ENCODE measurements around the gene HMGN2.

The HMGN2 gene

GRCh38 chr1:26477446-26478152 is 5.4 kb downstream of the HMGN2 start:
- Histone ChIP-seq H3K36me3 (ENCODE audit: control insufficient read depth, insufficient read depth, low read length) (peaks cover 42% of the 10 kb centered on the region), H3K4me1 (ENCODE audit: control insufficient read depth, insufficient read depth, low read length, poor library complexity, severe bottlenecking) (peaks cover 22% of the 10 kb centered on the region), H3K4me3 (ENCODE audit: extremely low read depth, insufficient read depth, low read length, poor library complexity, severe bottlenecking) (no peak overlapping the region), H3K9me3 (ENCODE audit: control insufficient read depth, low read length) (no peaks in the 10 kb centered on the region), H3K27ac (ENCODE audit: low read depth, low read length, severe bottlenecking) (no peak overlapping the region)
- 78 to 86% methylated on average over 4 of the region's 8 CpGs for WGBS, 2 experiments (ENCODE audit: insufficient coverage in 2 of 2)

DNA sequence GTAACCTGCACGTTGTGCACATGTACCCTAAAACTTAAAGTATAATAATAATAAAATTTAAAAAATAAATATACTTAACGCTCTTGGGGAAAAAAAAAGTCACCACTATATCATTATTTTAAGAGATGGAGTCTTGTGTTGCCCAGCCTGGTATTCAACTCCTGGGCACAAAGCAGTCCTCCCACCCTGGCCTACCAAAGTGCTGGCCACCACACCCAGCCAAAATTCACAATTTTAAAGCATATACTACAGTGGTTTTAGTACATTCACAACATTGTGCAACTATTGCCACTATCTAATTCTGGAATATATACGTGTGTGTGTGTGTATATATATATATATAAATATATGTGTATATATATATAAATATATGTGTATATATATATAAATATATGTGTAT is 5.9 kb downstream of the HMGN2 start:
- H3K27ac ChIP-seq (ENCODE audit: low read depth, low read length, severe bottlenecking): no peak overlapping the region
- peaks cover 41% of the 10 kb centered on the region for H3K36me3 ChIP-seq (ENCODE audit: control insufficient read depth, insufficient read depth, low read length)
- peaks cover 27% of the 10 kb centered on the region for H3K4me1 ChIP-seq (ENCODE audit: control insufficient read depth, insufficient read depth, low read length, poor library complexity, severe bottlenecking)
- H3K9me3 ChIP-seq (ENCODE audit: control insufficient read depth, low read length): no peaks in the 10 kb centered on the region
- whole genome bisulfite sequencing, 2 experiments (ENCODE audit: insufficient coverage in 2 of 2): no CpG with 5 or more reads among the region's 3 CpGs
- H3K4me3 ChIP-seq (ENCODE audit: extremely low read depth, insufficient read depth, low read length, poor library complexity, severe bottlenecking): no peak overlapping the region

DNA sequence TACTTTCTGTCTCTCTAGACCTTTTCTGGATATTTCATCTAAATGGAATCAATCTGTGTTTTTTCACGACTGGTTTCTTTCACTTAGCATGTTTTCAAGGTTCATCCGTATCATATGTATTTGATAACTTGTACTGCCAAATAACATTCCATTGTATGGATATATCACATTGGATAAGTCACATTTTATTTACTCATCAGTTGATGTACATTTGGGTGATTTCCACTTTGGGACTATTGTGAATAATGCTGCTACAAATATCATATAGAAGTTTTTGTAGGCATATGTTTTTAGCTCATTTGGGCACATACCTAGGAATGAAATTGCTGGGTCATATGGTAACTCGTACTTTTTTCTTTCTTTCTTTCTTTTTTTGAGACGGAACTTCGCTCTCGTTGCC is 6.7 kb downstream of the HMGN2 start:
- no peak overlapping the region for H3K27ac ChIP-seq (ENCODE audit: low read depth, low read length, severe bottlenecking)
- peaks cover 33% of the 10 kb centered on the region for H3K36me3 ChIP-seq (ENCODE audit: control insufficient read depth, insufficient read depth, low read length)
- WGBS, 2 experiments (ENCODE audit: insufficient coverage in 2 of 2): 87 to 98% methylated on average over 4 of the region's 6 CpGs
- peaks cover 25% of the 10 kb centered on the region for H3K4me1 ChIP-seq (ENCODE audit: control insufficient read depth, insufficient read depth, low read length, poor library complexity, severe bottlenecking)
- no peaks in the 10 kb centered on the region for H3K9me3 ChIP-seq (ENCODE audit: control insufficient read depth, low read length)
- H3K4me3 ChIP-seq (ENCODE audit: extremely low read depth, insufficient read depth, low read length, poor library complexity, severe bottlenecking): no peak overlapping the region

DNA sequence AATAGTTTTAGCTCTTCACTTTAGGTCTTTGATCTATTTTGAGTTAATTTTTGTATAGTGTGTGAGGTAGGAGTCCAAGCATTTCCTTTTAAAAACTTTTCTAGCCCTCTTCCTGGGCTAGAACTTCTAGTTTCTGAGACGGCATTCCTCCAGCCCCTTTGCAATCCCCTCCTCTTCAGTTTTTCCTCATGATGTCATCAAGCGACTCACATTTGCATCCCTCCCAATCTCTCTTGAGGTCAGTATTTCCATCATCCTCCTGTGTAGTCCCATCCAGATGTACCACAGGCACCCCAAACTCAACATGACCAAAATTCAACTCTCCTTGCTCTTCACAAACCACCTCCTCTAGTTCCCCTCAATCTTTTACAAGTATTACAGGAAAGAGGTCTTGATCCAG is 10.7 kb downstream of the HMGN2 start:
- 65 to 76% methylated on average over 2 of the region's 2 CpGs for WGBS, 2 experiments (ENCODE audit: insufficient coverage in 2 of 2)
- no peaks in the 10 kb centered on the region for H3K36me3 ChIP-seq (ENCODE audit: control insufficient read depth, insufficient read depth, low read length)
- peaks cover 16% of the 10 kb centered on the region for H3K4me1 ChIP-seq (ENCODE audit: control insufficient read depth, insufficient read depth, low read length, poor library complexity, severe bottlenecking)
- H3K9me3 ChIP-seq (ENCODE audit: control insufficient read depth, low read length): no peaks in the 10 kb centered on the region
- peak overlapping the region; percentile 77 for H3K27ac ChIP-seq (ENCODE audit: low read depth, low read length, severe bottlenecking)
- H3K4me3 ChIP-seq (ENCODE audit: extremely low read depth, insufficient read depth, low read length, poor library complexity, severe bottlenecking): no peak overlapping the region

- Histone ChIP-seq H3K36me3 (ENCODE audit: control insufficient read depth, insufficient read depth, low read length) (no peaks in the 10 kb centered on the region), H3K4me3 (ENCODE audit: extremely low read depth, insufficient read depth, low read length, poor library complexity, severe bottlenecking) (no peak overlapping the region), H3K27ac (ENCODE audit: low read depth, low read length, severe bottlenecking) (no peak overlapping the region), H3K4me1 (ENCODE audit: control insufficient read depth, insufficient read depth, low read length, poor library complexity, severe bottlenecking) (peaks cover 16% of the 10 kb centered on the region), H3K9me3 (ENCODE audit: control insufficient read depth, low read length) (no peaks in the 10 kb centered on the region)
- WGBS, 2 experiments (ENCODE audit: insufficient coverage in 2 of 2): no CpG with 5 or more reads among the region's 2 CpGs
Observed at GRCh38 chr1:26483980-26484379, 11.7 kb downstream of the HMGN2 start.

DNA sequence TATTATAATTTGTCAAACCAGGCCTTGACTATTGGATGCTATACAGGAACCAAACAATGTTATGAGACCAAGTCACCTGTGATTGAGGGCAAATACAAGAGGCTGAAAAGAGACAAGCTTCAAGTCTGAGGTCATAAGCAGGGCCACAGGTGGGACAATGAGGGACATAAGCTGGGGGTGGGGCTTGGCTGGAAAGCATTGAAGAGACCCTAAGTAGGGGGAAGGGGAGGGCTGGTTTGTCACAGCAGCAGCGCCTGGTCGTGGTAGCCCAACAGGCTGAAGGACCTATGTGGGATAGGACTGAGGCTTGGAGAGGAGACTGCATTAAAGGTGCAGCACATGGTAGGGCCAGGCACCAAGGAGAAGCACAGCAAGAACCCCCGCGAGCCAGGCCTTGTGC is 17.9 kb downstream of the HMGN2 start:
- H3K27ac ChIP-seq (ENCODE audit: low read depth, low read length, severe bottlenecking): no peak overlapping the region
- H3K4me3 ChIP-seq (ENCODE audit: extremely low read depth, insufficient read depth, low read length, poor library complexity, severe bottlenecking): no peak overlapping the region
- H3K9me3 ChIP-seq (ENCODE audit: control insufficient read depth, low read length): no peaks in the 10 kb centered on the region
- H3K4me1 ChIP-seq (ENCODE audit: control insufficient read depth, insufficient read depth, low read length, poor library complexity, severe bottlenecking): no peaks in the 10 kb centered on the region
- no peaks in the 10 kb centered on the region for H3K36me3 ChIP-seq (ENCODE audit: control insufficient read depth, insufficient read depth, low read length)
- WGBS, 2 experiments (ENCODE audit: insufficient coverage in 2 of 2): 79 to 90% methylated on average over 3 to 4 of the region's 4 CpGs

- no peaks in the 10 kb centered on the region for H3K36me3 ChIP-seq (ENCODE audit: control insufficient read depth, insufficient read depth, low read length)
- 88% methylated on average over 2 of the region's 3 CpGs; no CpG with 5 or more reads in 1 of the 2 experiments for WGBS, 2 experiments (ENCODE audit: insufficient coverage in 2 of 2)
- no peak overlapping the region for H3K27ac ChIP-seq (ENCODE audit: low read depth, low read length, severe bottlenecking)
- H3K4me3 ChIP-seq (ENCODE audit: extremely low read depth, insufficient read depth, low read length, poor library complexity, severe bottlenecking): no peak overlapping the region
- H3K4me1 ChIP-seq (ENCODE audit: control insufficient read depth, insufficient read depth, low read length, poor library complexity, severe bottlenecking): no peaks in the 10 kb centered on the region
- H3K9me3 ChIP-seq (ENCODE audit: control insufficient read depth, low read length): no peaks in the 10 kb centered on the region
Observed at GRCh38 chr1:26493267-26493666, 21.0 kb downstream of the HMGN2 start.

GRCh38 chr1:26493938-26494337 is 21.7 kb downstream of the HMGN2 start:
- H3K4me1 ChIP-seq (ENCODE audit: control insufficient read depth, insufficient read depth, low read length, poor library complexity, severe bottlenecking): no peaks in the 10 kb centered on the region
- no peak overlapping the region for H3K4me3 ChIP-seq (ENCODE audit: extremely low read depth, insufficient read depth, low read length, poor library complexity, severe bottlenecking)
- H3K36me3 ChIP-seq (ENCODE audit: control insufficient read depth, insufficient read depth, low read length): no peaks in the 10 kb centered on the region
- WGBS, 2 experiments (ENCODE audit: insufficient coverage in 2 of 2): 86 to 100% methylated on average over 2 of the region's 3 CpGs
- H3K27ac ChIP-seq (ENCODE audit: low read depth, low read length, severe bottlenecking): no peak overlapping the region
- no peaks in the 10 kb centered on the region for H3K9me3 ChIP-seq (ENCODE audit: control insufficient read depth, low read length)

- no peaks in the 10 kb centered on the region for H3K4me1 ChIP-seq (ENCODE audit: control insufficient read depth, insufficient read depth, low read length, poor library complexity, severe bottlenecking)
- no peak overlapping the region for H3K27ac ChIP-seq (ENCODE audit: low read depth, low read length, severe bottlenecking)
- 68 to 76% methylated on average over 2 to 4 of the region's 4 CpGs for WGBS, 2 experiments (ENCODE audit: insufficient coverage in 2 of 2)
- H3K36me3 ChIP-seq (ENCODE audit: control insufficient read depth, insufficient read depth, low read length): no peaks in the 10 kb centered on the region
- no peak overlapping the region for H3K4me3 ChIP-seq (ENCODE audit: extremely low read depth, insufficient read depth, low read length, poor library complexity, severe bottlenecking)
- H3K9me3 ChIP-seq (ENCODE audit: control insufficient read depth, low read length): no peaks in the 10 kb centered on the region
Observed at GRCh38 chr1:26496861-26497260, 24.6 kb downstream of the HMGN2 start.

DNA sequence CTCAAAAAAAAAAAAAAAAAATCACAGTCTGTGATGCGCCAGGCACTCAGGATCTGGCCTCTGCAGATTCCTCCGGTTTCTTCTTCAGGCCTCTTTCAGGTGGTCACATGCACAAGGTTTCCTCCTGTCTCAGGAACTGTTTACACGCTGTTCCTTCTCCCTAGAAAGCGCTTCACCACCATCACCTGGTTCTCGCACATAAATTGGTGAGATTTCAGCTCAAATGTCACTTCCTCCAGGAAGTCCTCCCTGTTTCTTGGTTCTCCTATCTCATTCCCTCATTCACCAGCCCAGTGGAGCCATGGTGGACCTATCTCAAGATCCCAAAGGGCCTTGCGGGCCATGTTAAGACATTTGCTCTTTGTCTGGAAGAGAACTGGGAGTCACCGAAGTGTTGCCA is 26.7 kb downstream of the HMGN2 start:
- Histone ChIP-seq H3K27ac (ENCODE audit: low read depth, low read length, severe bottlenecking) (no peak overlapping the region), H3K36me3 (ENCODE audit: control insufficient read depth, insufficient read depth, low read length) (no peaks in the 10 kb centered on the region), H3K4me3 (ENCODE audit: extremely low read depth, insufficient read depth, low read length, poor library complexity, severe bottlenecking) (no peak overlapping the region), H3K4me1 (ENCODE audit: control insufficient read depth, insufficient read depth, low read length, poor library complexity, severe bottlenecking) (no peaks in the 10 kb centered on the region), H3K9me3 (ENCODE audit: control insufficient read depth, low read length) (no peaks in the 10 kb centered on the region)
- WGBS, 2 experiments (ENCODE audit: insufficient coverage in 2 of 2): 92 to 98% methylated on average over 7 of the region's 7 CpGs

DNA sequence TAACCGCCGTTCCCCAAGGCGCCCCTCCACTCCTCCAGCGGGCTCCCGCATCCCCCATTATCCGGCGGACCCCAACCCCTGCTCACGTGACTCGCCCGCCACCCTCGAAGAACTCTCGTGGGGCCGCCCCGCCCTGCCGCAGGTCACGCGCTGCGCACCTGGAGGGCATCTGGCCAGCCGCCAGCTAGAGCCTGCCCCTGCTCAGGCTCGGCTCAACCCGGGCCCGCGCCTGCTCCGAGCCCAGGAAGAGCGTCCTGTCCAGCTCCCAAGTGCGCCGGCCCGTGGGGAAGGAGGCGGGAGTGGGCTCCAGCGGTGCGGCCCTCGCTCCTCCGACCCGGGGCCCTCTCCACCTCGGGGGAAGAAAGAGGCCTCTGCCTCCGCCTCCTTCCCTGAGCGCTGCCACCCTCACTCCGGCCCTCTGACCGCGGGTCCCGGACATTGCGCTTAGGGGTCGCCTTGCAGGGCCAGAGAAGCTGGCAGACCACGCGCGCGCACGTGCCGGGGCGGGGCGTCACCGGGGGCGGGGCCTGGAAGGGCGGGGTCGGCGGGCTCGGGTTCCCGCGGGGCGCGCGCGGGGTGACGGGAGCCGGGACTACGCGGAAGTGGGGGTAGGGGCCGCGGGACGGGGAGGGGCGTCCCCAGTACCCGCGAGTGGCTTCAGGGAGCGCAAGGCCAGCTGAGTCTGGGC is 28.4 kb downstream of the HMGN2 start:
- peak overlapping the region; percentile 80 for H3K27ac ChIP-seq (ENCODE audit: low read depth, low read length, severe bottlenecking)
- H3K36me3 ChIP-seq (ENCODE audit: control insufficient read depth, insufficient read depth, low read length): no peaks in the 10 kb centered on the region

More for the DNA sequence above, 28.4 kb downstream of the HMGN2 start:
- Histone ChIP-seq H3K9me3 (ENCODE audit: control insufficient read depth, low read length) (no peaks in the 10 kb centered on the region), H3K4me3 (ENCODE audit: extremely low read depth, insufficient read depth, low read length, poor library complexity, severe bottlenecking) (peak overlapping the region; percentile 65), H3K4me1 (ENCODE audit: control insufficient read depth, insufficient read depth, low read length, poor library complexity, severe bottlenecking) (no peaks in the 10 kb centered on the region)
- 0% methylated on average over 42 to 68 of the region's 74 CpGs for WGBS, 2 experiments (ENCODE audit: insufficient coverage in 2 of 2)
